ENCODE data around the gene SLC30A2.

The SLC30A2 gene

GRCh38 chr1:26038904-26039303, 7.0 kb downstream of the SLC30A2 start:
- DNase-seq (ENCODE audit: low read depth), result no peak

- no peak for DNase-seq (ENCODE audit: low read depth)
Measured at GRCh38 chr1:26038477-26038876, 7.4 kb downstream of the SLC30A2 start.

GRCh38 chr1:26037904-26038303, 8.0 kb downstream of the SLC30A2 start:
- DNase-seq (ENCODE audit: low read depth), result no peak

- DNase-seq (ENCODE audit: low read depth), result no peak
Measured at GRCh38 chr1:26036756-26037281, 9.1 kb downstream of the SLC30A2 start.

GRCh38 chr1:26035959-26036755, 9.8 kb downstream of the SLC30A2 start:
- DNase-seq (ENCODE audit: low read depth), result no peak

GRCh38 chr1:26035203-26035958, 10.5 kb downstream of the SLC30A2 start:
- DNase-seq (ENCODE audit: low read depth), result peak; percentile 63

GRCh38 chr1:26034504-26035202, 11.3 kb downstream of the SLC30A2 start:
- no peak for DNase-seq (ENCODE audit: low read depth)

GRCh38 chr1:26032656-26033357, 13.1 kb downstream of the SLC30A2 start:
- no peak for DNase-seq (ENCODE audit: low read depth)

- no peak for DNase-seq (ENCODE audit: low read depth)
Measured at GRCh38 chr1:26031611-26032220, 14.2 kb downstream of the SLC30A2 start.

GRCh38 chr1:26031196-26031595, 14.7 kb downstream of the SLC30A2 start:
- no peak for DNase-seq (ENCODE audit: low read depth)

GRCh38 chr1:26029864-26030481, 15.9 kb downstream of the SLC30A2 start:
- DNase-seq (ENCODE audit: low read depth), result no peak

- DNase-seq (ENCODE audit: low read depth), result no peak
Measured at GRCh38 chr1:26029054-26029863, 16.7 kb downstream of the SLC30A2 start.

- DNase-seq (ENCODE audit: low read depth), result no peak
Measured at GRCh38 chr1:26028490-26028980, 17.4 kb downstream of the SLC30A2 start.

- DNase-seq (ENCODE audit: low read depth), result no peak
Measured at GRCh38 chr1:26027716-26028489, 18.0 kb downstream of the SLC30A2 start.

GRCh38 chr1:26025517-26025916, 20.4 kb downstream of the SLC30A2 start:
- DNase-seq (ENCODE audit: low read depth), result no peak

GRCh38 chr1:26025060-26025459, 20.9 kb downstream of the SLC30A2 start:
- DNase-seq (ENCODE audit: low read depth), result no peak

- DNase-seq (ENCODE audit: low read depth), result no peak
Measured at GRCh38 chr1:26023826-26024225, 22.1 kb downstream of the SLC30A2 start.

- DNase-seq (ENCODE audit: low read depth), result no peak
Measured at GRCh38 chr1:26023009-26023408, 22.9 kb downstream of the SLC30A2 start.

GRCh38 chr1:26022404-26022779, 23.5 kb downstream of the SLC30A2 start:
- DNase-seq (ENCODE audit: low read depth), result no peak
